Heart right ventricle (tissue), 16 donors: Measurements from ENCODE around the gene NIPA2. TPM values are rescaled to one million over a fixed set of nuclear protein-coding genes. Genes with fewer than 3 reads are reported as not detected.
"Not testable (repeated sequence)": the region's sequence is repeated elsewhere in the genome, so short reads cannot be mapped to it uniquely, and the experiment has no call there.

Experiments used
- ATAC-seq, 8 donors: fragments of 200-7000 bp; cut with Tn5 transposase; one replicate each; pipeline ENCODE4 v1.9.1; 2020; ENCODE audit warnings: mild to moderate bottlenecking in 8 of 8, moderate library complexity in 8 of 8, moderate number of reproducible peaks in 1 of 8
- DNase-seq, 2 donors: peaks; one replicate each; pipeline ENCODE4 v3.0.0-alpha.2; 2020
- H3K27ac ChIP-seq, 10 donors: fragments of 200-600 bp; sonication (generic) in 2 of 10; one replicate each; pipeline versions ENCODE4 v1.5.0 to v1.8.0; 2020 to 2022; ENCODE audit warnings: mild to moderate bottlenecking in 3 of 10
- H3K27me3 ChIP-seq, 7 donors: fragments of 200-600 bp; one replicate each; pipeline ENCODE4 v1.8.0; 2021 to 2022; ENCODE audit warnings: mild to moderate bottlenecking in 2 of 7
- H3K36me3 ChIP-seq, 9 donors: fragments of 200-600 bp; sonication (generic) in 1 of 9; one replicate each; pipeline versions ENCODE4 v1.5.0 to v1.8.0; 2020 to 2022; ENCODE audit warnings: mild to moderate bottlenecking in 2 of 9
- H3K4me1 ChIP-seq, 9 donors: fragments of 200-600 bp; sonication (generic) in 1 of 9; one replicate each; pipeline versions ENCODE4 v1.5.0 to v1.8.0; 2020 to 2022; ENCODE audit warnings: mild to moderate bottlenecking in 4 of 9
- H3K4me3 ChIP-seq, 10 donors: fragments of 200-600 bp; sonication (generic) in 2 of 10; one replicate each; pipeline versions ENCODE4 v1.5.0 to v1.8.0; 2020 to 2022; ENCODE audit warnings: mild to moderate bottlenecking in 7 of 10, moderate library complexity in 2 of 10
- H3K9me3 ChIP-seq, 11 donors: fragments of 200-600 bp in 10 of 11; sonication (generic) in 2 of 11; one replicate each; pipeline versions ENCODE4 v1.5.0 to v1.8.0; 2013 to 2022; ENCODE audit warnings: mild to moderate bottlenecking in 2 of 11, control low read depth in 1 of 11, moderate library complexity in 1 of 11
- WGBS, 2 donors: extraction: QIAGEN DNeasy Blood & Tissue Kit; methylation state at CpG; one replicate each; pipeline ENCODE4 v1.1.7; 2013; ENCODE audit warnings: inconsistent platforms in 1 of 2; 5-methylcytosine and 5-hydroxymethylcytosine counted together
- intact Hi-C, 10 donors: fragments of 100-400 bp; cut with DNase I; formaldehyde crosslinking; loops; one replicate each; pipeline versions ENCODE4 v1.11.1 to v1.14.2; 2022
- polyA plus RNA-seq, 2 donors: library from polyadenylated mRNA; stranded (reverse); fragments of 200-250 nt; gene quantifications; one replicate each; pipeline ENCODE4 v1.2.3, GENCODE V29; 2013
- total RNA-seq, 10 donors: library from RNA; stranded (reverse); fragmentation: NEBNext Ultra II Directional in 3 of 10; extraction: Animal tissue kit (Norgen Biotek cat#: 25700) in 3 of 10; gene quantifications; one replicate each; pipeline versions ENCODE4 v1.2.1 to v1.2.4, GENCODE V29; 2021 to 2023
- TF ChIP-seq, protein P1 (sequence below), 9 donors: fragments of 200-600 bp; sonication (generic) in 2 of 9; IDR thresholded peaks; one replicate each; pipeline versions ENCODE4 v1.5.0 to v1.8.0; 2021 to 2022; ENCODE audit warnings: antibody characterized with exemption in 9 of 9, mild to moderate bottlenecking in 5 of 9, moderate library complexity in 1 of 9
- donor health status: Arrhythmogenic right ventricular cardiomyopathy.
- donor health status: ischemic (EF 13 %, LVEDD 7.1; RV severe dilation, severe dysfunction).
- donor health status: healthy with polysubstance abuse.
- donor health status: DM: no; HTN: yes; CAD: no.
- donor health status: DM: no; HTN: no; CAD: no.
- donor health status: ischemic (EF 25% LVEDD 6.9; RV normal size, moderate dysfunction).
- donor health status: ischemic (EF 25% LVEDD 5.7; RV mildly dilated, moderate dysfunction).
- donor health status: healthy.
- donor health status: DM: yes; HTN: yes; CAD: no.
- donor health status: Ischemic cardiomyopathy.
- donor health status: ischemic (EF 35%, LVEDD 5.7; RV mildly dilated, moderate dysfunction).
- donor health status: nonischemic (EF 11% LVEDD 7.7; RV severe dilation, severe dysfunction).
- donor health status: DM: yes; HTN: yes; CAD: no.
- donor health status: PGD.
- donor health status: ischemic (EF 29% LVEDD 5.4; RV normal size, mild dysfunction).
- donor health status: nonischemic (EF 23%, LVEDD 6.1; RV moderate dilation, normal function).

NIPA2 gene
- total and polyA plus RNA-seq, 12 donors = 4.7 to 30.3 (median 19.3) TPM

DNA sequence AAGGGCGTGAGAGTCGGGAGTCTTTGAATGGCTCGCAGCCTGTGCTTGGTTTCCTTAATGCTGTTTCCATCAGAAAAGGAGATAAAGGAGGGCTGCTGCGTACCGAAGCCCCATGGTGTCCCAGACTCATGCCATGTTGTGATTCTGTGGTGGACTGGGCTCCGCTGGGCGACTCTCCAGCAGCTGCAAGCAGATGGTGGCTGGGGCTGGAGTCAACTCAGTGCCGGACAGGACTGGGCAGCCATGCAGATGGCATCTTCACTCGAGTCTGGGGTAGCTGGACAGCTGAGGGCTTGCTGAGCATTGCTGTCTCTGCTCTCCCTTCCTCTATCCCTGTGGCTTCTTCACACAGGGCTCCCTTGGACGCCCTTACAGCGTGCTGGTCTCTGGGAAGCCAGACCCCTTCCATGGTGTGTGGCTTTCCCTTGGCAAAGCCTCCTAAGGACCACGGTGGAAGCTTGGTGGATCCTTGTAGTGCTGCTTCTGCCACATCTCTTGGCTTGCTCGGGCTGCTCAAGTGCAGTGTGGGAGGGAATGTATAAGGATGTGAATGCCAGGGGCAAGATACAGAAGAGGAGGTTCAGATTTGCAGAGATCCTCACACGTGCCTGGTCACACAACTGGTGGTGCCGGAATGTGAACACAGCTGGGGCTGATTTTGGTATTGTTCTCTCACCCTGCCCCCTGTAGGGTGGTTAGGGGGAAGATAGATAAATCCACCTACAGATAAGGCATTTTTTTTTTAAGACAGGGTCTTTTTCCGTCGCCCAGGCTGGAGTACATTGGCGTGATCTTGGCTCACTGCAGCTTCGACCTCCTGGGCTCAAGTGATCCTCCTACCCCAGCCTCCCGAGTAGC lies 43.0 kb upstream of the NIPA2 start:
- WGBS, 2 donors = 89 to 92% methylated on average over 20 of the region's 20 CpGs
- peak in 1 of 8 donors; percentile 22 for ATAC-seq
- DNase-seq = no peak

DNA sequence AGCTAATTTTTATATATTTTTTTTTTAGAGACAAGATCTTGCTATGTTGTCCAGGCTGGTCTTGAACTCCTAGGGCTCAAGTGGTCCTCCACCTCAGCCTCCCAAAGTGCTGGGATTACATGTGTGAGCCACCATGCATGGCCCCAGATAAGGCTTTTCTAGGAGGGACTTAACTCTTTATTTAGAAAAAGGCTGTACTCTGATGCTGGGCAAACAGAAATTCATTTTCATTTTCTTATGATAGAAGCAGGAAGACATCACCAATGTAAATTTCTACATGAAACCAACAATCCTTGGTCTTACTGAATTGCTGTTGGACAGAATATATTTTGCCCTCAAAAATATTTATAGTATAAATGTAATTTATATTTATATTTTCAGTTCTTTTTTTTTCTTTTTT lies 42.4 kb upstream of the NIPA2 start:
- intact Hi-C loops = no loop called here
- TF ChIP-seq, protein P1, sequence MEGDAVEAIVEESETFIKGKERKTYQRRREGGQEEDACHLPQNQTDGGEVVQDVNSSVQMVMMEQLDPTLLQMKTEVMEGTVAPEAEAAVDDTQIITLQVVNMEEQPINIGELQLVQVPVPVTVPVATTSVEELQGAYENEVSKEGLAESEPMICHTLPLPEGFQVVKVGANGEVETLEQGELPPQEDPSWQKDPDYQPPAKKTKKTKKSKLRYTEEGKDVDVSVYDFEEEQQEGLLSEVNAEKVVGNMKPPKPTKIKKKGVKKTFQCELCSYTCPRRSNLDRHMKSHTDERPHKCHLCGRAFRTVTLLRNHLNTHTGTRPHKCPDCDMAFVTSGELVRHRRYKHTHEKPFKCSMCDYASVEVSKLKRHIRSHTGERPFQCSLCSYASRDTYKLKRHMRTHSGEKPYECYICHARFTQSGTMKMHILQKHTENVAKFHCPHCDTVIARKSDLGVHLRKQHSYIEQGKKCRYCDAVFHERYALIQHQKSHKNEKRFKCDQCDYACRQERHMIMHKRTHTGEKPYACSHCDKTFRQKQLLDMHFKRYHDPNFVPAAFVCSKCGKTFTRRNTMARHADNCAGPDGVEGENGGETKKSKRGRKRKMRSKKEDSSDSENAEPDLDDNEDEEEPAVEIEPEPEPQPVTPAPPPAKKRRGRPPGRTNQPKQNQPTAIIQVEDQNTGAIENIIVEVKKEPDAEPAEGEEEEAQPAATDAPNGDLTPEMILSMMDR (IDR thresholded peaks at IDR 0.05) = no peak
- Histone ChIP-seq H3K27me3 (no peaks in the 10 kb centered on the region), H3K9me3 (no peaks in the 10 kb centered on the region), H3K4me1 (no peaks in the 10 kb centered on the region), H3K36me3 (no peaks in the 10 kb centered on the region), H3K27ac (no peak overlapping the region), H3K4me3 (no peak overlapping the region)
- ATAC-seq = no peak
- DNase-seq = no peak

More for the DNA sequence above, 43.0 kb upstream of the NIPA2 start:
- H3K27me3 ChIP-seq = no peaks in the 10 kb centered on the region
- no peaks in the 10 kb centered on the region for H3K4me1 ChIP-seq
- intact Hi-C loops = no loop called here
- TF ChIP-seq, protein P1 (IDR thresholded peaks at IDR 0.05) = no peak
- H3K27ac ChIP-seq = no peak overlapping the region
- H3K36me3 ChIP-seq = no peaks in the 10 kb centered on the region
- H3K9me3 ChIP-seq = no peaks in the 10 kb centered on the region
- H3K4me3 ChIP-seq = no peak overlapping the region

DNA sequence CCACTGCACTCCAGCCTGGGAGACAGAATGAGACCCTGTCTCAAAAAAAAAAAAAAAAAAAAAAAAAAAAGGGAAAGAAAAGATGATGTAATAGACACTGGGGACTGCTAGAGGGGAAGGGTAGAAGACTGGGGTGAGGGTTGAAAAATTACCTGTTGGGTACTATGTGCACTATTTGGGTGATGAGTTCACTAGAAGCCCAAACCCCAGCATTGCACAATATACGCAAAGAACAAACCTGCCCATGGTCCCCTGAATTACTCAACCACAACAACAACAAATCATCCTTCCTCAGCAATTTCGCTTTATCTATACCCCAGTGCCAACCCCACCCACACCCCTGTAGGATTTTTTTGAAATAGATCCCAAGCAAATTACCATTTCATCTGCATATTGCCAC lies 38.6 kb upstream of the NIPA2 start:
- DNase-seq = no peak
- H3K4me3 ChIP-seq = no peak overlapping the region
- no peak for ATAC-seq
- H3K27ac ChIP-seq = no peak overlapping the region
- WGBS, 2 donors = 97 to 98% methylated on average over 2 of the region's 2 CpGs
- intact Hi-C loops = no loop called here
- no peaks in the 10 kb centered on the region for H3K4me1 ChIP-seq
- no peaks in the 10 kb centered on the region for H3K9me3 ChIP-seq
- TF ChIP-seq, protein P1 (IDR thresholded peaks at IDR 0.05) = no peak
- H3K36me3 ChIP-seq = no peaks in the 10 kb centered on the region
- no peaks in the 10 kb centered on the region for H3K27me3 ChIP-seq

DNA sequence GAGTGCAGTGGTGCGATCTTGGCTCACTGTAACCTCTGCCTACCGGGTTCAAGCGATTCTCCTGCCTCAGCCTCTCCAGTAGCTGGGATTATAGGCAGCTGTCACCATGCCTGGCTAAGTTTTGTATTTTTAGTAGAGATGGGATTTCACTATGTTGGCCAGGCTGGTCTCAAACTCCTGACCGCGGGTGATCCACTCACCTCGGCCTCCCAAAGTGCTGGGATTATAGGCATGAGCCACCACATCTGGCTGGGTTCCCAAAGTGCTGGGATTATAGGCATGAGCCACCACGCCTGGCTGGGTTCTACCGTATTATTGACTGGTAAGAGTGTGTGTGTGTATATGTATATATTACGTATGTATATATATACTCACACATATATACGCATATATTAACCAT lies 35.5 kb upstream of the NIPA2 start:
- H3K27ac ChIP-seq, H3K4me1 ChIP-seq, DNase-seq, H3K27me3 ChIP-seq, H3K9me3 ChIP-seq, H3K36me3 ChIP-seq, ATAC-seq, intact Hi-C loops, H3K4me3 ChIP-seq: not testable (repeated sequence)
- 95 to 97% methylated on average over 10 of the region's 10 CpGs for WGBS, 2 donors

DNA sequence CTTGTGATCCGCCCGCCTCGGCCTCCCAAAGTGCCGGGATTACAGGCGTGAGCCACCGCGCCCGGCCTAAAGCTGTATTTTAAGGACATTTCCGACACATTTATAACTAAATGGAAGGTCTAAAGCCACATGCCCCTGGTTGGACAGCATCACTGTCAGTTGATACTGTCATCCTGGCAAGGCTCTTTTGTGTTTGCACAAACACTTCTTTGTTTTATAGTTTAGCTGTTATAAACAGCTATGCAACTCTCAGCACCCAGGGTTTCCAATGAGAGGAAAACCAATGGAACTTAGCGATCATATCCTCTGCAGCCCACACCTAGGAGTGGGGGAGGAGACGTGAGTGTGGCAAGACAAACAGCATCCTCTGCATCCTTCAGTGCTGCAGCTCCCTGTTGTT lies 32.3 kb upstream of the NIPA2 start:
- H3K27ac ChIP-seq = no peak overlapping the region
- peaks cover 0 to 10% (median 5%) of the 10 kb centered on the region in 9 donors for H3K4me1 ChIP-seq
- H3K9me3 ChIP-seq = no peaks in the 10 kb centered on the region
- ATAC-seq (peak in 1 of 8 donors; percentile 13), DNase-seq (no peak)
- TF ChIP-seq, protein P1 (IDR thresholded peaks at IDR 0.05) = no peak
- H3K4me3 ChIP-seq = no peak overlapping the region
- H3K36me3 ChIP-seq = peaks cover 0 to 7% (median 0%) of the 10 kb centered on the region in 9 donors
- WGBS, 2 donors = 81 to 94% methylated on average over 10 of the region's 11 CpGs
- intact Hi-C loops = no loop called here
- H3K27me3 ChIP-seq = no peaks in the 10 kb centered on the region
